HuH-7.5 (cell line): Measurements from ENCODE around the gene ERBIN.
A peak's percentile ranks its signal among the peaks of the same experiment; 100 is the strongest.
"Not testable (repeated sequence)": the region's sequence is repeated elsewhere in the genome, so short reads cannot be mapped to it uniquely, and the experiment has no call there.

Experiments used
- DNase-seq: peaks from one replicate; pipeline ENCODE4 v3.0.0; 2011; ENCODE audit warnings: low spot score

ERBIN gene

DNA sequence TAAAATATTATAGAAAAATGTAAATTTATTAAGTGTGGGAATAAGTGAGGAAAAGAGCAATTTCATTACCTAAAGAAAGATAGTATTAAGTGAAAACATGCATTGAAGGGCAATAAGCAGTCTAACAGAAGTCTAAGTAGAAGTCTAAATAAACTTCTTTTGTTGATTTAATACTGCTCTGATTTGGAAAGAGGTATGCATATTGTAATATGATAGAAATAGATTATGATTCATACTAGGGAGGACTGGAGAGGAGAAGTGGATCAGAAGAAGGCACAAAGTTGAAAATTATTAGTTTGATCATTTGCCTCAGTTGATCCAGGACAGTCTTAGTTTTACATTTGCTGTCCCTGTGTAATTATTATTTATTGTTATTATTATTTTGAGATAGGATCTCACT is 6.6 kb upstream of the ERBIN start:
- no peak for DNase-seq

DNA sequence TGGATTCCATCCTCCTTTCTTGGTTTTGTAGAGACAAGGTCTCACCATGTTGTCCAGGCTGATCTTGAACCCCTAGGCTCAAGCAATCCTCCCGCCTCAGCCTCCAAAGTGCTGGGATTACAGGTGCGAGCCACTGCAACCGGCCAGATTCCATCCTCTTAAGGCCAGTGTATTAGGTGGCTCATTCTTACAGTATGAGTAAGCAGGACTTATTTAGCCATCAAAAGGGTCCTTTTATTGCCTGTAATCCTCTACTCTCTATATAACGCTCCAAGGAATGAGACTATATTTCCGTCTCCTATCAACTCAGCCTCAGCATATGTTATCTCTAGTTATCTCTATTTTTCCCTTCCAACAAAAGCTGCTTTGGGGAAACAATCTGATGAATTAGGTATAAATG is 3.0 kb upstream of the ERBIN start:
- no peak for DNase-seq

DNA sequence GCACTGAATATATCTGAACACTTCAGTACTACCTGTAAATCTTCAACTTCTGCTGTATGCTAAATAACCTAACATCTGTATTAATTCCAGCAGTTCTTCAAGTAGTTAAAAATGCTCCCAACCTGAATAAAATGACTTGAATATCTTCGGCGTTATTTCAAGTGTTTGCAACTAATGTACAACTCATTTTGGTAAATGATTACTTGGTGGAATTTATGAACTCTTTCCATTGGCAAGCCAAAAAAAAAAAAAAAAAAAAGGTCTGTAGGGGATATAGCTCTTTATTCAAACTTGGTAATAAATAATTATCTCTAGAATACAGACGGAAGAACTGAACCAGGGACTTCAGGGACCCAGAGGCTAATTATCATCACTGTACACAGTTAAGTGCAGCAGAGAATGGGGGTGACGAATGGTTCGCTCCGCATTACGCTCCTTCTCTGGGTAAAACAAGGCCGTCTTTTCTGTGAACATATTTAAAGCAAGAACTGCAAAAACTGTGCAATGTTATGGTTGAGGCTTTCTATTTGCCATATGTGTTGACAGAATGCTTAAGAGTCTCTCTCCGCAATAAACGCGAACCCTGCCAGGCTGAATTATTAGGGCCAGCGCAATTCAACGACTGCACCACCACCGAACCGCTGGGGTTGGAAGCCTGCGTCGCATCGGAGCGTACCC is 1.9 kb upstream of the ERBIN start:
- DNase-seq, result peak; percentile 39

DNA sequence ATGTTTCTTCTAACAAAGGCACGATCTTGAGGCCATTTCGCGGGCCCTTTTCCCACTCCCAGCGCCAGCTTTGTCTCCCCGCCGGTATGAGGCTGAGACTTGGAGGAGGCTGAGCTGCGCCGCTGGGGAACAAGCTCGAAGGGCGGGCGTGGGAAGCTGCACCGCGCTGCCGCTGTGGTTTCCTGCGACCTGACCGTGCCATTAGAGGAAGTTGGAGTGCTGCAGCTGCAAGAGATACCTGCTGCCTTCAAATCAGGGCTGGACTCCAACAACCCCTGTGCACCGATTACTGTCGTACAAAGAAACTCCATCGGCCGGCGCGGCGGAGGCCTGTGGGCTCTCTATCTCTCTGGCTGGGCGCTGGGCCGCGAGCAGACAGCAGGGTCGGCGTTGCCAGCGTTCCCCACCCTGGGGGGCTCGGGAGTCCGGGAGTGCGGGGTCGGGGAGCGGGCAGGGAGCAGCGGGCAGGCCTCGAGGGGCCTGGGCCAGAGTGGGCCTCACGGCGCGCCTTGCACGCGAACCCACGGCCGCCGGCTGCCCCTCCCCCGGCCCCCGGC is 1.3 kb upstream of the ERBIN start:
- peak; percentile 29 for DNase-seq

DNA sequence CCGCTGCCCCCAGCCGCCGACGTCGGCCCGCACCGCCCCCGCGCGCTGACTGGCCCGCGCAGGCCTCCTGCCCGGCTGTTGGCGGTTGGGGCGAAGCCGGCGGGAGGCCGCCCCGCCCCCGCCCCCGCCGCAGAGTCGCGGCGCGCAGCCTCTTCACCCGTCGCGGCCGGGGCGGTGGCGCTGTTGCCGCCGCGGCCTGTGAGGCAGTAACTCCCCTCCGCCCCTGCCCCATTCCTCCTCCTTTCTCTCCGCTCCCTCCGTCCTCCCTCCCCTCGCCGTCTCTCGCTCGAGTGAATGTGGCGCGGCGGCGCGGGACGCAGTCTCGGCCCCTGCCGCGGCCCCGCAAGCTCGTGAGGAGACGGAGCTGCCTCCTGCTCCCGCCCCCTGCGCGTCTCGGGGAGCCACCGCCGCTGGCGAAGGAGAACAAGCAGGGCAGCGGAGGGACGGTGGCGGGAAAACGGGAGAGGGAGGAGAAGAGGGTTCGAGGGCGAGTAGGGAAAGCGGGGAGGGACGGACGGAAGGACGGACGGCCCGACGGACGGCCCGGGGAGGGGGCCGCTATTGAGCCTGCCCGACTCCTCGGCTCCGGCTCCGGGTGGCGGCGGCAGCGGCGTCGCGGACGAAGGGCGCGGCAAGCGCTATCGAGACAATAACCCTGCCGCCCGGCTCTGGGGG is 637 bp upstream of the ERBIN start:
- DNase-seq, result peak; percentile 77

DNA sequence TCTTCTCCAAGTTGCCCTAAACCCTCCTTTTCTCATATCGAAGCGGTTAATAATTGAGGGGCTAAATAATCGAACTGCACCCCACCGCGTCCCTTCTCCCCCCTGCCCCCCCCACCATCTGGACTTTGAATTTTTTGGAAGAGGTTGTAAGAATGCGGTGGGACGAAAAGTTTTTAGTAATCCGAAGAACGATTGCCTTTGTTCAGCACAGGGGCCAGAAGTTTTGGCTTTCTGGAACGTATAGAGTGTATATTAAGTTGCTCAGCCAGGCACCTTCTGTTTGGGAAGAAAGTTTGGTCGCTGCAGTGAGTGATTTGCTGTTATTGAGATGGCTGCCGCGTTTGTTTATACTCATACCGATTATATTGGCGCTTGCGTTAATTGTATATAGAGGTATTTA is 518 bp downstream of the ERBIN start:
- no peak for DNase-seq

DNA sequence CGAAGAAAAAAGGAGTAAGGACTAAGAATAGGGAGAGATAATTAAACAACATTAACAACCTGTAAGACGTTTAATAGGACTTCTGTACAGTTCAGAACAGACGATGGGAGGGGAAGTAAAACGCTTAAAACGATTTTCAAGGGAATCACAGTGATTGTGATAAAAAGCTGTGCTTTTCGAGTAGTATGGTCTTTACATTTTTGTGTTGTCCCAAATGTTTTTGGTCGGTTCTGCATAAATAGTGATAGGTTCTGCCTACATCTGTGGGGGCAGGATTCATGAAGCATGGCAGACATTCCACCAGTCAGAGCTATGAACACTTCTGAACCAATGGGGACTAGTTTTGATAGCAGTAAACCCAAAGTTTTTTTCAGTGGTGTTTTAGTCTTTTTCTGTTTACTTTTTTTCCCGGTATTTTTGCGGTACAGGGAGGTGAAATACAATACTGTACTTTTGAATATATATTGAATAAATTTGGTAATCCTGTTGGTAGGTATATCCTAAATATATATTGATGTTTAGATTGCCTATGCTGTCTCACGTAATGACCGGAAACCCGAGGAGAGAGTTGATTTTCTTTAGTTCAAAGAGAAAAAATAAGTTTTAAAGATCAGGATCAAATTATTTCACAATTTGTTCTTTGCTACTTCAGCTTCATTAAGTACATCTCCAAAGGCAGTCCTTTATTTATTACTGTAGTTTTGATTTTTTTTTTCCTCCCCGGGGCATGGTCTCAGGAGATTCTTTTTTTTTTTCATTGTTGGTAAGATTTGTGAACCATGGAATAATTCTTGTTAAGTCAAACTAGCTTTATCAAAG is 1.3 kb downstream of the ERBIN start:
- peak; percentile 37 for DNase-seq

DNA sequence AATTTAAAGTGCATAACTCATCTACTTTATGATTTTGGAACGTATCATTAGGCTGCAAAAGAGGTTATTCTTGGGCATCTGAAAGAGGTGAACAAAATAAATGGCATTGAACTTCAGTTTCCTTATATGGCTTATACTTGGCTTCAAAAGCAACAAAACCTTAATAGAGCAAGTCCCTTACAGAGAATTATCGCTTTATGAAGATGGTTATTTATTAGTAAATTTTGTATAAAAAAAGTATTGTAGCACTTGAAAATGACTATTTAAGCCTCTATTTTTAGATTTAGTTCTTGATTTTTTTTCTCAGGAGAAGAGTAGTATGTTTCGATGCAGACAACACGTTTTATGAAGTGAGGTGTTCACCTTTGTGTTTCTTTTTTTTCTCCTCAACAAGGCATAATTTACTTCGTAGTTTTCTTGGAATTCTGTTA is 2.0 kb downstream of the ERBIN start:
- no peak for DNase-seq

DNA sequence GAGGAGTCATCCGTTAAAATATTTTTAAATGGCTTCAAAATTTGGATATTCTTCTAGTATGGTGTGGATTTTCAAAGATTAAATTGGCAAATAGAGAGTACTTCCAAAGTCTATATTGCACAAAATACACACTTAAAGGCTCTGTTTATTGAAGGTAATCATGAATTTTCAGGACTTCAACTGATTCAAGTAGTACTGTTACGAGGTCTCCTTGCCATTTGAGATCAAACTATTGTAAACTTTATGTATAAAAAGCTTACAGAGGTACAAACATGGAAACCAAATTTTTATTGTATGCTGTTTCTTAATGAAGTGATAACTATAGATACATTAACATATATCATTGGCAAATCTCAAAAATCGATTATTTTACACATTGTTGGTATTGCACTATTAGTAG is 2.5 kb downstream of the ERBIN start:
- DNase-seq, result no peak

DNA sequence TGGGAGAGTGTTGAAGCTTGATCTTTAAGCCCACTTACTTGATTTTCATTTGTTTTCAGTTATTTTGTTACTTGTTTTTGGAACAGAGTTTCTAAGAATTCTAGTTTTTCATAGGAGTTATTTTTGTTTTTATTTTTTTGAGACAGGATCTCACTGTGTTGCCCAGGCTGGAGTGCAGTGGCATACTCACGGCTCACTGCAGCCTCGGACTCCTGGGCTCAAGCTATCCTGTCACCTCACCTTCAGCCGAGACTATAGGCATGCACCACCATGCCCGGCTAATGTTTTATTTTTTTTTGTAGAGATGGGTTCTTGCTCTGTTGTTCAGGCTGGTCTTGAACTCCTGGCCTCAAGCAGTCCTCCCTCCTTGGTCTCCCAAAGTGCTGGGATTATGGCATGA is 6.3 kb downstream of the ERBIN start:
- DNase-seq, result no peak

DNA sequence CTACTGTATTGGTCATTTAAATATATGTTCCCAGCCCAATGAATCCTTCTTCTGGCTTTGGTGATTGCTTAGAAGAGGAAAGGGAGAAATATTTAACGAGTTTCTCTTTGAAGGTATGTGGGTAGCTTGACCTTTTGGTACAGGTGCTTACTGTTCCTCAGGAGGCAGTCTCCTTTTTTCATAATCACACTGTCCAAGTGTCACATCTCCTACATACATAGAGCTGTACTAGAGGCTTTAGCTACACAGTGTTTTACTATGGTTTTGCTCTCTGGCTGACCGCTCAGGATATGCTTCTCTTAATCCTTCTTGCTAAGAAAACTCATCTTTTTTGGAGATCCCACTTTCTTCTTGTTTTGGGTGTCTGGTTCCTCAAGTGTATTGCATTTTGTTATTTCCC is 6.9 kb downstream of the ERBIN start:
- DNase-seq, result no peak

DNA sequence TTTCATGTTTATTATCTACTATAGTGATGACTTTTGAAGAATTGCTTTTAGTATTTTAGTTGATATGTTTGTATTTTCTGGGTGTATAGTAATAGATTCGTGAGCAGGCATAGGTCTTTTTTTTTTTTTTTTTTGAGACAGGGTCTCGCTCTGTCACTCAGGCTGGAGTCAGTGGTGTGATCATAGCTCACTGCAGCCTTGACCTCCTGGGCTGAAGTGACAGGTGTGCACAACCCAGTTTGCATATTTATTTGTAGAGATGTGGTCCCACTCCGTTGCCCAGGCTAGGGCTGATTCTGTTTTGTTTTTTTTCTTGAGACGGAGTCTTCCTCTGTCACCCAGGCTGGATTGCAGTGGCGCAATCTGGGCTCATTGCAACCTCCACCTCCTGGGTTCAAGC is 11.9 kb downstream of the ERBIN start:
- DNase-seq, result no peak

DNA sequence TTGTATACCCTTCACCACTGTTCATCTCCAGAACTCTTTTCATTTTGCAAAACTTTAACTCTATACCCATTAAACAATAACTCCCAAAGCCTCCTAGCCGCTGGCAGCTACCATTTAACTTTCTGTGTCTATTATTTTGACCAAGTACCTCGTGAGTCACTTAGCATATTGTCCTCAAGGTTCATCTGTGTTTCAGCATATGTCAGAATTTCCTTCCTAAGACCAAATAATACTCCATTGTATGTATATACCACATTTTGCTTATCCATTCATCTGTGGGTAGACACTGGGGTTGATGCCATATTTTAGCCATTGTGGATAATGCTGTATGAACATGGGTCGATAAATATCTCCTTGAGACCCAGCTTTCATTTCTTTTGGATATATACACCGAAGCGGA is 17.4 kb downstream of the ERBIN start:
- DNase-seq, result no peak

DNA sequence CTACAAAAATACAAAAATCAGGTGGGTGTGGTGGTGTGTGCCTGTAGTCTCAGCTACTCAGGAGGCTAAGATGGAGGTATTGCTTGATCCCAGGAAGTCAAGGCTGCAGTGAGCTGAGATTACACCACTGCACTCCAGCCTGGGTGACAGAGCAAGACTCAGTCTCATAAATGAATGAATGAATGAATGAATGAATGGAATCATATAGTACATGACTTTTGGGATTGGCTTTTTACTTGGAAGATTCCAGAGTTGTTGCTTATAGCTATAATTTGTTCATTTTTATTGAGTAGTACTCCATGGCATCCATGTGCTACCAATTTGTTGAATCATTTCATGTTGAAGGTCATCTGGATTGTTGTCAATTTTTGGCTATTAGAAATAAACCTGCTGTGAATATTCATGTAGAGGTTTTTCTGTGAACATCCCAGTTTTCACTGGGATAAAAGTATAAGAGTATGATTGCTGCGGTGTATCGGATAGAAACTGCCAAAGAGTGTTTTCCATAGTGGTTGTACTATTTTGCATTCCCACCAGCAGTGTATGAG is 19.9 kb downstream of the ERBIN start:
- DNase-seq, result no peak

DNA sequence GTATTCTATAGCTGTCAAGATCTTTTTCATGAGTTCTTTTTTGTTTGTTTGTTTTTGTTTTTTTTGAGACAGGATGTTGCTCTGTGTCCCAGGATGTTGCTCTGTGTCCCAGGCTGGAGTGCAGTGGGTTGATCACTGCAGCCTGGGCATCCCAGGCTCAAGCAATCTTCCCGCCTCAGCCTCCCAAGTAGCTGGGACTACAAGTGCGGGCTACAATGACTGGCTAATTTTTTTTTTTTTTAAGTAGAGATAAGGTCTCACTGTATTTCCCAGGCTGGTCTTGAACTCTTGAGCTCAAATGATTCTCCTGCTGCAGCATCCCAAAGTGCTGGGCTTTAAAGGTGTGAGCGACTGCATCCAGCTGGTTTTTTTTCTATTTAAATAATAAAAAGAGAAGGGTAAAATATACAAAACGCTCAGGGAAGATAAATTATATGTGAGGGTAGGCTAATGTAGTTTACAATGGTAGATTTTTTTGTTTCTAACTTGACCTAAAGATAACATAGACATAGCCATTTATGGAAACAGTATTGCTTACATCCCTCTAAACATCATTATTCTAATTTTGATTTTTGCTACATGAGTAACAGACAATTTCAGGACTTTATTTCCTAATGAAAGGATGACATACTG is 21.9 kb downstream of the ERBIN start:
- DNase-seq, result no peak

DNA sequence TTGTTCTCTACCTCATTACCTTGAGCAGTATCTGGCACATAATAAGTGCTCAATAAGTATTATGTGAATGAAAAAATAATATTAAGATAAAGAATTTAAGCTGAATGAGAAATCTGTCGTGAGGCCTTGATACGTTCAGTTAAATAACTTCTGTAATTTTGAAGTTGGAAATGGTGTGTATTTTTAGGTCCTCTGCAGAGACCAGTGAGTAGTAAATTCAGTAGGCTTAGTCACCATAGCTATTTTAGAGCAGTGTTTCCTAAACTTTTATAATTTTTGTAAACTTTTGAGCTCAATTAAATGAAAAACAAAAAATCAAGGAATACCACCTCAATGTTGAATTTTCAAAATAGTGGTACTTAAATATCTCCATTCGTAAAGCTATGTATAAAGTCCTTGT is 25.0 kb downstream of the ERBIN start:
- no peak for DNase-seq

DNA sequence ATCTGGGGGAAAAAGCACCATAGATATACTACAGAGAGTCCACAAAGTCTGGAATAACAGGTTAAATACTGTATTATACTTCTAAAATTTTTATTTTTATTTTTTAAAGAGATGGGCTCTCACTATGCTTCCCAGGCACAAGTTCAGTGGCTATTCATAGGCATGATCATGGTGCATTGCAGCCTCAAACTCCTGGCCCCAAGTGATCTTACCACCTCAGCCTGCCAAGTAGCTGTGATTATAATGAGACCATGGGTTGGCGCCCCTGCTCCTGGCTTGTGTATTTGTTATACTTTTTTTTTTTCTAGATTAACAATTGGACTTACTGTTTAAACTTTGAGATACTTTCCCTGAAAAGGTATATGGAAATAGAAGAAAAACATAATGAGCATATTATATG is 25.9 kb downstream of the ERBIN start:
- no peak for DNase-seq

DNA sequence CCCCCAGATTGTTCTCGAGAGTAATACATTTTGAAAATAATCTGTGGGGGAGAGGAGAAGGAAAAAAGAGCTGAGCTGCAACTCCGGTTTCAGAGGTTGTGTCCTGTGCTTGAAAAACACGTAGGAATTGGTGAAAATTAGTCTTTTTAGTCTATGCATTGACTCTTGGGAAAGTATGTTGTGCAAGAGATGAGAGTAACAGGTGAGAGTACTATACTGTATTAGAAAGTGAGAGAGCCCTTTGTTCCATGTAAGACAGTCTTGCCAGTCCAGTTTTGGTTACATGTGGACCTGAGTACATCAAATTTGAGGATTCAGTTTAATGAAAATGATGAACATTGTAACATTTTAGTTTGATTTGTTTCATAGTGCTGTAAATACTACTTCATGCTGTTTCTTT is 27.8 kb downstream of the ERBIN start:
- no peak for DNase-seq

DNA sequence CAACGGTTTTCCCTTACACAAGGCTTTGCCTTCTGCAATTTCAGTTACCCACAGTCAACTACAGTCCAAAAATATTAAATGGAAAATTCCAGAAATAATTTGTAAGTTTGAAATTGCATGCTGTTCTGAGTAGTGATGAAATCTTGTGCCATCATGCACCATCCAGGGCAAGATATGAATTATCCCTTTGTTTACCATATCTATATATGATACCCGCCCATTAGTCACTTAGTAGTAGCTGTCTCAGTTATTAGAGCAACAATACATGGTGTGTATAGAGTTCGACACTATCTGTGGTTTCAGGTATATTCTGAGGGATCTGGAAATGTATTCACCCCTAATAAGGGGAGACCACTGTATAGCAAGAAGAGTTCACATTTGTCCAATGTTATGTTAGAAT is 29.4 kb downstream of the ERBIN start:
- DNase-seq, result no peak

DNA sequence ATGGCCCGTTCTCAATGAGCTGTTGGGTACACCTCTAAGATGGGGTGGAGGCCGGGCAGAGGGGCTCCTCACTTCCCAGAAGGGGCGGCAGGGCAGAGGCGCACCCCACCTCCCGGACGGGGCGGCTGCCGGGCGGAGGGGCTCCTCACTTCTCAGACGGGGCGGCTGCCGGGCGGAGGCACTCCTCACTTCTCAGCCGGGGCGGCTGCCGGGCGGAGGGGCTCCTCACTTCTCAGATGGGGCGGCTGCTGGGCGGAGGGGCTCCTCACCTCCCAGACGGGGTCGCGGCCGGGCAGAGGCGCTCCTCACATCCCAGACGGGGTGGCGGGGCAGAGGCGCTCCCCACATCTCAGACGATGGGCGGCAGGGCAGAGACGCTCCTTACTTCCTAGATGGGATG is 31.3 kb downstream of the ERBIN start:
- DNase-seq, result not testable (repeated sequence)

DNA sequence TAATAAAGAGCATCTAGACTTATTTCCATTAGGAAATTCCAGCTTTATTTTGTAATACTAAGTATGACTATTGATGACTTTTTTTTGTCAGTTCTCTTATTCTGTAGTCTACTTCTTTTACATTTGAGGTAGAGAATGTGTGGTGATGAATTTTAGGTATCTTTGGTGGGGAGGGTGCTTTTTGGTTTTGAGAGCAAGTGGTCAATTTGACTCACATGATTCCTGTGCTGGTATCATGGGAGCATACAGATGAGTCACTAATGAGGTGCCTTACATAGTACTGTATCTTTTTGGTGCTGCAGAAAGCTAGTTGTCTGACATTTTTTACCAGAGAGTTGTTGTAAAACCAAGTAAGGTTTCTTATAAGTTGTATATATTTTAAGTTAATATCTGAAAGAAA is 35.3 kb downstream of the ERBIN start:
- no peak for DNase-seq
